NT2/D1 (cell line): ENCODE data around the gene GDPD2.

ENCODE experiments used
- YY1 ChIP-seq: IDR thresholded peaks from 2 replicates; pipeline ENCODE4 v1.6.1; 2011; ENCODE audit not compliant: insufficient read length, insufficient read depth
- ZNF274 ChIP-seq: IDR thresholded peaks from 2 replicates; pipeline ENCODE4 v1.6.1; 2011; ENCODE audit warnings: mild to moderate bottlenecking, low read depth, low read length

- no peak for TF ChIP-seq ZNF274
- TF ChIP-seq YY1, result no peak
Observed at GRCh38 chrX:70476166-70476933, 53.2 kb downstream of the GDPD2 start.
